ENCODE data around the gene KLHL6. TPM values are rescaled to one million over a fixed set of nuclear protein-coding genes. Genes with fewer than 3 reads are reported as not detected.

Gene KLHL6
- total and polyA plus RNA-seq, 10 of the 15 experiments (the other 5 are each of a cell fraction or from before 2014, with no cell fraction given), result 4.0 to 91.8 (median 24.4) TPM

GRCh38 chr3:183447206-183448001, 108.1 kb downstream of the KLHL6 start (continued):
- TF ChIP-seq CEBPB (IDR thresholded peaks at IDR 0.05; ENCODE audit: borderline replicate concordance in 1 of 2, low read depth in 2 of 2, low read length in 2 of 2) (no peak), CREM (IDR thresholded peaks at IDR 0.05; ENCODE audit: low read depth) (peak; percentile 69; the same call in 1 of the 2 replicates), ELK1 (IDR thresholded peaks at IDR 0.05; ENCODE audit: low read depth, low read length) (no peak), SMC3 (IDR thresholded peaks at IDR 0.05; ENCODE audit: borderline replicate concordance, low read length) (no peak), SIX5 (IDR thresholded peaks at IDR 0.05; ENCODE audit: low read depth, low read length, severe bottlenecking) (no peak), RAD51 (IDR thresholded peaks at IDR 0.05) (no peak), PAX5 (IDR thresholded peaks at IDR 0.05; ENCODE audit: borderline replicate concordance, low read depth, low read length) (no peak), TCF12 (IDR thresholded peaks at IDR 0.05; ENCODE audit: low read depth, low read length) (no peak), ESRRA (IDR thresholded peaks at IDR 0.05; ENCODE audit: low read length) (no peak), YBX1 (IDR thresholded peaks at IDR 0.05) (no peak)

- DNase-seq (ENCODE audit: low read depth, low spot score), result no peak
- TF ChIP-seq MYC (IDR thresholded peaks at IDR 0.05; ENCODE audit: insufficient read depth, insufficient read length, insufficient replicate concordance, low read length, severe bottlenecking) (no peak), E2F8 (IDR thresholded peaks at IDR 0.05; ENCODE audit: low read depth, partially characterized antibody) (peak; percentile 42)
- no TSS peak for BruUV-seq (replicated peaks)
- intact Hi-C loops (cut with micrococcal nuclease; ENCODE audit: unreplicated experiment) (no loop called here), in situ Hi-C loops (cut with MboI) (no loop called here)
- no peaks in the 10 kb centered on the region for H3K79me2 ChIP-seq (ENCODE audit: control insufficient read depth, insufficient read depth, low read length)
- WGBS (ENCODE audit: insufficient coverage, insufficient replicate concordance, low lambda C conversion rate, missing lambda C conversion rate), result 87% methylated on average over 2 of the region's 2 CpGs
- RAD21 ChIA-PET (ENCODE audit: unreplicated experiment), result interaction anchor here (1.9 kb wide), 1 partner anchor 9 kb away, joined by 6 read pairs; no protein-coding TSS in a partner anchor
- CTCF ChIA-PET, result interaction anchor here (1.4 kb wide), 1 partner anchor 262 kb away, joined by 6 read pairs; no protein-coding TSS in a partner anchor
- H3K9ac ChIP-seq (ENCODE audit: control insufficient read depth, insufficient read depth, low read length), result no peak overlapping the region
- no peak overlapping the region for H2AFZ ChIP-seq (ENCODE audit: control insufficient read depth, low read depth, low read length)
- no peak for FAIRE-seq
- no peaks in the 10 kb centered on the region for H3K36me3 ChIP-seq (ENCODE audit: control insufficient read depth in 2 of 2, insufficient read depth in 2 of 2, low read length in 1 of 2)
- POLR2A ChIA-PET, result interaction anchor here (0.6 to 0.7 kb wide), 2 partner anchors 9 to 164 kb away, joined by 4 to 5 read pairs; no protein-coding TSS in a partner anchor
- H3K27me3 ChIP-seq (replicated peaks in 1 of 2; ENCODE audit: control insufficient read depth in 2 of 2, insufficient read depth in 2 of 2, low read length in 1 of 2), result peaks cover 0 to 5% of the 10 kb centered on the region in 2 experiments; a peak in 2 of 4 replicates
- no peaks in the 10 kb centered on the region for H3K4me1 ChIP-seq (ENCODE audit: control insufficient read depth, insufficient read depth, low read length)
- H3K9me3 ChIP-seq (replicated peaks; ENCODE audit: control insufficient read depth, insufficient read depth, low read length), result peaks cover 10% of the 10 kb centered on the region
- no peak overlapping the region; the same call in 1 of the 2 replicates for H3K4me2 ChIP-seq (ENCODE audit: control insufficient read depth, insufficient read depth)
- no peak overlapping the region for H3K27ac ChIP-seq (ENCODE audit: control insufficient read depth, insufficient read depth)
- peak overlapping the region; percentile 62; the same call in 1 of the 2 replicates for H3K4me3 ChIP-seq
- ATAC-seq, result no peak
- no peaks in the 10 kb centered on the region for H4K20me1 ChIP-seq (ENCODE audit: control insufficient read depth, insufficient read depth)
- SMC1A ChIA-PET (ENCODE audit: uncharacterized antibody, unreplicated experiment), result interaction anchor here (1.6 kb wide), 1 partner anchor 35 kb away, joined by 3 read pairs; no protein-coding TSS in a partner anchor
These were observed 108.7 kb downstream of the KLHL6 start for GRCh38 chr3:183446838-183447205.
